Gastrocnemius medialis (tissue), 4 donors: ENCODE data around the gene DLG1. TPM values are rescaled to one million over a fixed set of nuclear protein-coding genes. Genes with fewer than 3 reads are reported as not detected.
A peak's percentile ranks its signal among the peaks of the same experiment; 100 is the strongest.

Experiments
- ATAC-seq, 2 donors: fragments of 150-250 bp; one replicate each; pipeline ENCODE4 v1.9.1; 2016
- DNase-seq, 2 donors: peaks; one replicate each; pipeline ENCODE4 v3.0.0-alpha.2; 2019
- H3K27ac ChIP-seq, 4 donors: fragments of 200-600 bp; sonication (generic); 1 replicate in 1 of 4; 2 replicates in 3 of 4; pipeline ENCODE4 v1.5.1; 2016 to 2018; ENCODE audit warnings: mild to moderate bottlenecking in 2 of 4, moderate library complexity in 1 of 4
- H3K27me3 ChIP-seq, 3 donors: fragments of 200-600 bp; sonication (generic) in 2 of 3; 1 replicate in 1 of 3; 2 replicates in 2 of 3; pipeline versions ENCODE4 v1.5.1 to v1.6.0; 2016 to 2019; ENCODE audit warnings: mild to moderate bottlenecking in 1 of 3, moderate library complexity in 1 of 3
- H3K36me3 ChIP-seq, 2 donors: fragments of 200-600 bp; sonication (generic) in 1 of 2; one replicate each; pipeline ENCODE4 v1.5.1; 2017 to 2018
- H3K4me1 ChIP-seq, 2 donors: fragments of 200-600 bp; sonication (generic) in 1 of 2; one replicate each; pipeline ENCODE4 v1.5.1; 2016 to 2017; ENCODE audit warnings: mild to moderate bottlenecking in 2 of 2
- H3K4me3 ChIP-seq, 4 donors: fragments of 200-600 bp; sonication (generic) in 3 of 4; 1 replicate in 1 of 4; 2 replicates in 3 of 4; pipeline ENCODE4 v1.5.1; 2016 to 2019; ENCODE audit warnings: mild to moderate bottlenecking in 2 of 4
- H3K9me3 ChIP-seq, 3 donors: fragments of 200-600 bp; sonication (generic) in 2 of 3; 1 replicate in 1 of 3; 2 replicates in 2 of 3; pipeline ENCODE4 v1.5.1; 2016 to 2019
- POLR2A ChIP-seq, 2 donors: fragments of 450-650 bp; IDR thresholded peaks; one replicate each; pipeline ENCODE4 v1.6.1; 2017; ENCODE audit warnings: antibody characterized with exemption in 2 of 2, mild to moderate bottlenecking in 2 of 2, moderate library complexity in 2 of 2
- in situ Hi-C, 4 donors: fragments of 200-750 bp; cut with MboI; loops; one replicate each; pipeline versions ENCODE4 v1.15.0 to v1.8.0; 2017; ENCODE audit warnings: low sequenced_read_pairs in 4 of 4
- intact Hi-C: fragments of 100-400 bp; cut with DNase I; formaldehyde crosslinking; loops from one replicate; pipeline ENCODE4 v1.15.1; 2023; ENCODE audit warnings: low total_unique reads
- total RNA-seq, 4 donors: library from RNA; depleted of rRNA; stranded (reverse); fragments of >200 nt; gene quantifications; one replicate each; pipeline versions ENCODE4 v1.1.0 to v1.2.3, GENCODE V29; 2016
- TF ChIP-seq, protein P1 (sequence below), 5 experiments: fragments of 450-650 bp in 3 of 5; fragments of 200-600 bp in 2 of 5; sonication (generic) in 2 of 5; IDR thresholded peaks in 4 of 5; conservative IDR thresholded peaks in 1 of 5; 1 replicate in 4 of 5; 2 replicates in 1 of 5; pipeline ENCODE4 v1.5.1; 2016 to 2019; ENCODE audit warnings: antibody characterized with exemption in 5 of 5, mild to moderate bottlenecking in 3 of 5, moderate library complexity in 3 of 5

Gene DLG1
- total RNA-seq, 4 donors from 2014 or later: 41.4 to 112 (median 61.1) TPM

DNA sequence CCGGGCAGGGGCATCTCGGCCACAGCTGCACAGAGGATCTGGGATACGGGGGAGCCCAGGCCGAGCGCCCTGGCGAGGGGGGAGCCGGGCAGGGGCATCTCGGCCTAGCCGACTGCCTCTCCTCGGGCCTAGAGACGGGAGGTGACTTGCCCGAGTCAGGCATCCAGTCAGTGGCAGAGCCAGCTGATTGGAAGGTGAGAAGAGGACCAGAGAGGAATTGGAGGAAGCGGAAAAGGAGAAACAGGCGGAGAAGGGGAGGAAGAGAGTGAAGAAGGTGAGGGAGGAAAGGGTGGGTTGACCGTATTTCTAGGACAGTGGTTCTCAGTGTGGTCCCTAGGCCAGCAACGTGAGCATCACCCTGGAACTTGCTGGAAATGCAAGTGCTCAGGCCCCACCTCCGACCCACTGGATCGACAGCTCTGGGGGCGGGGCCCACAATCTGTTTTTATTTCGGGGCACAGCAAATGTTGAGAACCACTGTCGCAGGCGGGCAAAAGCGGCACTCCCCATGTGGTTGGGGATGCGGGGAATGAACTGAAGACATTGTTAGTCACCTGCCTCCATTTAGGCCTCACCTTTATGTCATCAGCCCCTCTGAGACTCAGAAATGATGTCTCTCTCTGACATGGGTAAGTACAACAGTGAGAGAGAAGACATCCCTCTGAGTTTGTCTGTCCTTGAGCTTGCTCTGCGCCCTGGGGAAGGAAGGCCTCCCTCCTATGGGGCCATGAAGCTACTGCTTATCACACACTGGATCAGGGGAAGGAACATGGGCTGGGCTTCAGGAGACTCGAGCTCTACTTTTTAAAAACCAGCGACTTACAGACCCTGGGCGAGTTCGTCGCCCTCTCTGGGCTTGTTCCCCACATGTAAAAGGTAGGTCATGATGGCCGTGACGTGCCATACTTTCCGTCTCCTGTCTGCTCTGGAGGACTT, 267.8 kb downstream of the DLG1 start:
- in situ Hi-C loops: no loop called here
- DNase-seq (no peak), ATAC-seq (peak in 1 of 2 donors; percentile 3)
- peak overlapping the region; percentile 17 to 47 (median 30) for H3K27ac ChIP-seq
- TF ChIP-seq, protein P1, sequence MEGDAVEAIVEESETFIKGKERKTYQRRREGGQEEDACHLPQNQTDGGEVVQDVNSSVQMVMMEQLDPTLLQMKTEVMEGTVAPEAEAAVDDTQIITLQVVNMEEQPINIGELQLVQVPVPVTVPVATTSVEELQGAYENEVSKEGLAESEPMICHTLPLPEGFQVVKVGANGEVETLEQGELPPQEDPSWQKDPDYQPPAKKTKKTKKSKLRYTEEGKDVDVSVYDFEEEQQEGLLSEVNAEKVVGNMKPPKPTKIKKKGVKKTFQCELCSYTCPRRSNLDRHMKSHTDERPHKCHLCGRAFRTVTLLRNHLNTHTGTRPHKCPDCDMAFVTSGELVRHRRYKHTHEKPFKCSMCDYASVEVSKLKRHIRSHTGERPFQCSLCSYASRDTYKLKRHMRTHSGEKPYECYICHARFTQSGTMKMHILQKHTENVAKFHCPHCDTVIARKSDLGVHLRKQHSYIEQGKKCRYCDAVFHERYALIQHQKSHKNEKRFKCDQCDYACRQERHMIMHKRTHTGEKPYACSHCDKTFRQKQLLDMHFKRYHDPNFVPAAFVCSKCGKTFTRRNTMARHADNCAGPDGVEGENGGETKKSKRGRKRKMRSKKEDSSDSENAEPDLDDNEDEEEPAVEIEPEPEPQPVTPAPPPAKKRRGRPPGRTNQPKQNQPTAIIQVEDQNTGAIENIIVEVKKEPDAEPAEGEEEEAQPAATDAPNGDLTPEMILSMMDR (IDR thresholded peaks at IDR 0.05 in 4 of 5, conservative IDR thresholded peaks at IDR 0.05 in 1 of 5): no peak
- TF ChIP-seq POLR2A (IDR thresholded peaks at IDR 0.05): no peak
- intact Hi-C loops: loop anchor here (1.0 kb wide), 1 partner anchor 28 kb away; no protein-coding TSS in a partner anchor
- H3K4me1 ChIP-seq: peaks cover 6 to 8% of the 10 kb centered on the region in 2 donors
- no peaks in the 10 kb centered on the region for H3K9me3 ChIP-seq
- no peak overlapping the region for H3K4me3 ChIP-seq
- H3K36me3 ChIP-seq: no peaks in the 10 kb centered on the region
- peaks cover 20 to 31% (median 31%) of the 10 kb centered on the region in 3 donors for H3K27me3 ChIP-seq

DNA sequence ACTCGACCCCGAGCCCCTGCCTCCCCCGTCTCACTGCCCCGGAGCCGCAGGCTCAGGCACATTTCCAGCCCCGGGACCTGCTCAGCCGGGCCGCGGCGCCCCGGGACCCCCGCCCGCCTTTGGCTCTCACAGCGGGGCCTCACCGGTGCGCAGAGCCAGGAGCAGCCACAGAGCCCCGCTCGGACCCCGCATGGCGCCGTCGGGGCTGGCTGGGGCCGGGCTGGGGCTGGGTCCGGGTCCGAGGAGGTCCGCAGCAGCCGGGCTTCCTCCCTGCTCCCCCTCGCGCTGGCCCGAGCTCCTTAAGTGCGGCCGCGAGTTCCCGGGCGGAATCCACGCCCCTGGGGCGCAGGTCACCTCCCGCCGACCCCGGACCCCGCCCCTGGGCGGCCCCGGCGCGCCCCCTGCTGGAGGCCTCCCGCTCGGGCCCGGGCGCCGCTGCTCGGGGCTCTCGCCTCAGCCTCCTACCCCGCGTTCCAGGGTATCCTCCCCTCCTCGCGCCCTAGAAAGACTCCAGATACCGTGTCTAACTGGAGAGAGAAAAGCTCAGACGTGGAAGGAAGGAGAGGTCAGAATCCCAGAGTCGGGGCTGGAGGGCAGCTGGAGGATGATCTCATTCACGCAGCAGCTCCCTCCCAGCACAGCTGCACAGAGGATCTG, 268.8 kb downstream of the DLG1 start, which contains the start of gene MELTF:
Gene MELTF (minus strand): TSS at position 307 of the 657 bp plus-strand sequence. CDS start 115 bp downstream, at position 192.
- intact Hi-C loops (no loop called here), in situ Hi-C loops (no loop called here)
- Histone ChIP-seq H3K27me3 (peaks cover 15 to 31% (median 28%) of the 10 kb centered on the region in 3 donors), H3K4me1 (peaks cover 6 to 8% of the 10 kb centered on the region in 2 donors), H3K9me3 (no peaks in the 10 kb centered on the region), H3K27ac (peak within 1 kb of the TSS in 2 of 4 donors; percentile 31 to 41), H3K4me3 (peak within 1 kb of the TSS; percentile 39 to 58 (median 42)), H3K36me3 (no peaks in the 10 kb centered on the region)
- TF ChIP-seq, protein P1 (IDR thresholded peaks at IDR 0.05 in 4 of 5, conservative IDR thresholded peaks at IDR 0.05 in 1 of 5): peak; percentile 52 to 79 (median 75)
- TF ChIP-seq POLR2A (IDR thresholded peaks at IDR 0.05): no peak
- no peak for DNase-seq
- ATAC-seq: peak in 1 of 2 donors; percentile 23

DNA sequence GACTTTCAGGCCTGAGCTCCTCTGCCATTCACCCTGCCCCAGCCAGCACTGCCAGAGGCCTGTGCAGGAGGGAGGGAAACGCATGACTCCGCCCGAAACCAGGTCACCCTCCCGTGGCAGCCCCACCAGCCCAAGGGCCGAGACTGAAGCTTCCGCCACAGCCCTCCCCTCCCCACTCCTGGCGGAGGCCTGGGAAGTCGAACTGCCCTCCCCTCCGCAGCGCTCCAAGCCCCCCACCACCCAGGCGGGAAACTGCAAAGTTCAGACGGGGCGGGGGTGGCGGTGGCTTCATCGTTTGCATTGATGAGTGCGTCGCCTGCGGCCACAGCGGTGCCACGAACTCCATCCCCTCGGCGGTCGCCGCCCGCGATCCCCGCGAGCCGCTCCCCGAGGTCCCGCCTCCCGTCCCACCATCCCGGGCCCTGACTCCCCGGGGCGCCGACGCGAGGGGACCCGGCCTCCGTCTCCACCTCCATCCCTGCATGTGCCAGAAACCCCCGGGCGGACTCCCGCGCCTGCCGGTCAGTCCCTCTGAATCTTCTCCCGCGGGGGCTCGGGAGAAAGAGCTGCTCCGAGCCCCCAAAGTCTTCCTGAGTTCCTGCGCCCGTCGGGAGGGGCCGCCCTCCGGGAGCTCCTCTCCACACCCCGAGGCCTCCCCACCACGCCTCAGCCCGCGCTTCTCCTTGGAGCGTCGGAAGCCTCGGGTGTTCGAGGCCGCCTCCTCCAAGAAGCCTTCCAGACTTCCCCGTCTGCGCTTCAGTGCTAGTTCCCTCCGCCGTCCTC, 269.5 kb downstream of the DLG1 start:
- Histone ChIP-seq H3K27me3 (peaks cover 17 to 31% (median 28%) of the 10 kb centered on the region in 3 donors), H3K9me3 (no peaks in the 10 kb centered on the region), H3K27ac (no peak overlapping the region), H3K4me3 (peak overlapping the region; percentile 39 to 58 (median 42)), H3K4me1 (peaks cover 6 to 8% of the 10 kb centered on the region in 2 donors), H3K36me3 (no peaks in the 10 kb centered on the region)
- intact Hi-C loops (no loop called here), in situ Hi-C loops (no loop called here)
- ATAC-seq: no peak
- no peak for TF ChIP-seq POLR2A (IDR thresholded peaks at IDR 0.05)
- TF ChIP-seq, protein P1 (IDR thresholded peaks at IDR 0.05 in 4 of 5, conservative IDR thresholded peaks at IDR 0.05 in 1 of 5): no peak
- no peak for DNase-seq
